ENCODE results near the gene MAGT1. TPM values are rescaled to one million over a fixed set of nuclear protein-coding genes. Genes with fewer than 3 reads are reported as not detected.

Gene MAGT1
- total RNA-seq, 1 experiment from 2014 or later = 99.7 TPM

Other genes with a start within 250 kb of the MAGT1 start
- 9.4 and 29.2 TPM in 2 replicates for gene ATRX, start 109.2 kb downstream of the MAGT1 start, total RNA-seq (2014; rRNA removed; shearing (Covaris generic); ENCODE audit: low replicate concordance)
- 450 and 597 TPM in 2 replicates for gene COX7B, start 4.0 kb upstream of the MAGT1 start, total RNA-seq (2014; rRNA removed; shearing (Covaris generic); ENCODE audit: low replicate concordance)
- 7.4 and 8.9 TPM in 2 replicates for gene ATP7A, start 15.3 kb upstream of the MAGT1 start, total RNA-seq (2014; rRNA removed; shearing (Covaris generic); ENCODE audit: low replicate concordance)
- not detected in 2 replicates for gene PGAM4, start 74.2 kb upstream of the MAGT1 start, total RNA-seq (2014; rRNA removed; shearing (Covaris generic); ENCODE audit: low replicate concordance)
- gene PGK1, start 208.8 kb upstream of the MAGT1 start, total RNA-seq (2014; rRNA removed; shearing (Covaris generic); ENCODE audit: low replicate concordance) = 995 and 1,058 TPM in 2 replicates
- 30.0 TPM in 2 replicates for gene TAF9B, start 244.2 kb upstream of the MAGT1 start, total RNA-seq (2014; rRNA removed; shearing (Covaris generic); ENCODE audit: low replicate concordance)

Data from Caki2 (cell line).